PC-3 (cell line): ENCODE data around the gene ITSN1. TPM values are rescaled to one million over a fixed set of nuclear protein-coding genes. Genes with fewer than 3 reads are reported as not detected.

Experiments
- ATAC-seq: fragments of 200-7000 bp; cut with Tn5 transposase; 2 replicates; pipeline ENCODE4 v1.9.1; 2020; ENCODE audit warnings: mild to moderate bottlenecking, moderate library complexity
- BruUV-seq: library from RNA; stranded (reverse); fragments of 400-500 nt; replicated peaks from 2 replicates; lab custom pipeline; 2021; lab: Mats Ljungman, UMichigan
- CTCF ChIA-PET: fragments of 300-600 bp; sonication (Branson Sonifier 250); formaldehyde crosslinking; loops from one replicate; lab custom pipeline; 2022; ENCODE audit warnings: antibody characterized with exemption; lab: Charles Lee
- POLR2A ChIA-PET: fragments of 300-600 bp; sonication (Branson Sonifier 250); formaldehyde crosslinking; loops from one replicate; lab custom pipeline; 2022; ENCODE audit warnings: antibody characterized with exemption; ENCODE audit not compliant: unreplicated experiment; lab: Charles Lee
- DNase-seq: peaks from one replicate; pipeline ENCODE4 v3.0.0-alpha.2; 2015
- H2AFZ ChIP-seq: fragments of 300-600 bp; sonication (generic); 2 replicates; pipeline ENCODE4 v1.6.0; 2016; ENCODE audit warnings: antibody characterized with exemption, low read length
- H3F3A ChIP-seq: fragments of 300-600 bp; sonication (generic); one replicate; pipeline ENCODE4 v1.6.0; 2017; ENCODE audit warnings: antibody characterized with exemption, low read length, control low read depth, mild to moderate bottlenecking; ENCODE audit not compliant: unreplicated experiment
- H3K27ac ChIP-seq: fragments of 300-600 bp; sonication (generic); 2 replicates; pipeline ENCODE4 v1.5.1; 2016; ENCODE audit warnings: mild to moderate bottlenecking, low read length
- H3K27me3 ChIP-seq: fragments of 300-600 bp; sonication (generic); 2 replicates; pipeline ENCODE4 v1.6.1; 2016; ENCODE audit warnings: low read length, mixed read lengths
- H3K36me3 ChIP-seq: fragments of 300-600 bp; sonication (generic); 2 replicates; pipeline ENCODE4 v1.6.1; 2016; ENCODE audit warnings: low read depth, mixed run types, low read length, mixed read lengths
- H3K4me1 ChIP-seq: fragments of 300-600 bp; sonication (generic); 2 replicates; pipeline ENCODE4 v1.5.1; 2016; ENCODE audit warnings: low read length; ENCODE audit not compliant: insufficient read depth
- H3K4me2 ChIP-seq: fragments of 300-600 bp; sonication (generic); 2 replicates; pipeline ENCODE4 v1.6.0; 2016; ENCODE audit warnings: low read length
- H3K4me3 ChIP-seq: fragments of 300-600 bp; sonication (generic); 2 replicates; pipeline ENCODE4 v1.5.1; 2016; ENCODE audit warnings: mild to moderate bottlenecking, low read length, mixed read lengths
- H3K79me2 ChIP-seq: fragments of 300-600 bp; sonication (generic); 2 replicates; pipeline ENCODE4 v1.6.1; 2017; ENCODE audit warnings: low read length, mixed read lengths
- H3K9ac ChIP-seq: fragments of 300-600 bp; sonication (generic); 2 replicates; pipeline ENCODE4 v1.6.0; 2016; ENCODE audit warnings: mild to moderate bottlenecking, low read length
- H3K9me2 ChIP-seq: fragments of 300-600 bp; sonication (generic); replicated peaks from 2 replicates; pipeline ENCODE4 v1.6.1; 2016; ENCODE audit warnings: mixed run types, low read length, mixed read lengths
- H3K9me3 ChIP-seq: fragments of 300-600 bp; sonication (generic); 2 replicates; pipeline ENCODE4 v1.6.1; 2016; ENCODE audit warnings: low read length, mixed read lengths
- H4K20me1 ChIP-seq: fragments of 300-600 bp; sonication (generic); 2 replicates; pipeline ENCODE4 v1.6.1; 2016; ENCODE audit warnings: low read length, mixed read lengths
- EZH2 ChIP-seq: fragments of 300-600 bp; sonication (generic); IDR thresholded peaks from one replicate; pipeline ENCODE4 v1.6.1; 2017; ENCODE audit warnings: antibody characterized with exemption, mild to moderate bottlenecking, low read length; ENCODE audit not compliant: unreplicated experiment
- EZH2phosphoT487 ChIP-seq: fragments of 300-600 bp; sonication (generic); IDR thresholded peaks from 2 replicates; pipeline ENCODE4 v1.6.1; 2018; ENCODE audit warnings: mild to moderate bottlenecking, antibody characterized with exemption, low read length, borderline replicate concordance
- intact Hi-C: fragments of 100-400 bp; cut with micrococcal nuclease; formaldehyde crosslinking; loops from 2 replicates; pipeline ENCODE4 v1.9.0; 2023
- total RNA-seq: library from RNA; depleted of rRNA; stranded (reverse); fragments of >200 nt; gene quantifications from 2 replicates; pipeline ENCODE4 v1.2.3, GENCODE V29; 2014
- TF ChIP-seq, protein P1 (sequence below): fragments of 300-600 bp; sonication (generic); conservative IDR thresholded peaks from 2 replicates; pipeline ENCODE4 v1.5.1; 2017; ENCODE audit warnings: antibody characterized with exemption, low read depth, mild to moderate bottlenecking, low read length

The ITSN1 gene
- total RNA-seq, 1 experiment from 2014 or later: 45.6 TPM

DNA sequence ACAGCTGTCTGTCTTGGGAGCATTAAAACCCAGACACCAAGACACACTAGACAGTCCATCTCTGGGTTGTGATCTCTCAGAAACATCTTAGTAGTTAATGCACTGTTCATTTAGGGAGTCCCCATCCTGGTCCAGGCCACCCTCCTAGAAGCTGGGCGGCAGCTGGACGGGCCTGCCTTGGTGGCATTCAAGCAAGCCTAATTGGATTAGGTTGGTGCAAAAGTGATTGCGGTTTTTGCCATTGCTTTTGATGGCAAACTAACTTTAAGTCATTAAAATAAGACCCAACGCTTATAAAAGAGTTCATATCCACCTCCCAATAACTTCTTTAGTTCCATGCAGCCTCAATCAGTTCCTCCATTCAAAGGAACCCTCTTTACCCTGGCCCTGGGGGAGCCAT is 251.6 kb downstream of the ITSN1 start:
- ChIA-PET CTCF (no interaction called here), POLR2A (no interaction called here)
- H3K9me2 ChIP-seq: no peaks in the 10 kb centered on the region
- no peaks in the 10 kb centered on the region for H3K9me3 ChIP-seq
- no TSS peak for BruUV-seq
- no peak overlapping the region for H3K4me2 ChIP-seq
- no peaks in the 10 kb centered on the region for H3K36me3 ChIP-seq
- no peaks in the 10 kb centered on the region for H3K27me3 ChIP-seq
- H3F3A ChIP-seq: no peaks in the 10 kb centered on the region
- H4K20me1 ChIP-seq: no peaks in the 10 kb centered on the region
- TF ChIP-seq EZH2 (no peak), EZH2phosphoT487 (no peak)
- no peak overlapping the region for H3K4me3 ChIP-seq
- peaks cover 8% of the 10 kb centered on the region for H3K4me1 ChIP-seq
- no peak overlapping the region for H3K27ac ChIP-seq
- intact Hi-C loops: loop anchor here (1.0 to 2.0 kb wide), 4 partner anchors 93 to 289 kb away; partner anchors contain the start of gene CRYZL1
- ATAC-seq (no peak), DNase-seq (no peak)
- H2AFZ ChIP-seq: no peak overlapping the region
- H3K9ac ChIP-seq: no peak overlapping the region
- H3K79me2 ChIP-seq: no peaks in the 10 kb centered on the region

DNA sequence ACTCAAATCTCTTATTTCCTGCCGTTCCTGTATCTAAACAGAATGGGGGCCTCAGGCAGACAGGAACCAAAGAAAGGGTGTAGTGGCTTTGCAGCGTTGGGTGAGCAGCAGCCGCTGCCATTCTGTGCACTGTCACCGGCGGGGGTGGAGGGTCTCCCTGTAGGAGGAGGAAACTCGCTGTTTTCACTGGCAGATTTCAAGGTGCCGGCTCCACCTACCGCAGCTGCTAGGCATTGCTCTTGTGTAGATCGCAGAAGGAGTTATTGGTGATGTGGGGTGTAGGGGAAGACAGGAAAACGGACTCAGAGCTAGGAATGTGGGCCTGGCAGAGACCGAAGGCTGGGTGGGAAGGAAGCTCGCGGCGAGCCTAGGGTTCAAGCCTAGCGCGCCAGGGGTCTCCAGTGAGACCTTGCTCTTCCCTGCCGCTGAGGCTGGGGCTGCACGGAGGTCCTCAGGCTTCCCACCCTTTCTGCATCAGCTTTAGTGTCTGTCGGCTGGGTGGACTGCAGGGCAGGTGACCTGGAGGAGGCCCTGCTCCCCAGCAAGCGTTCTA is 252.5 kb downstream of the ITSN1 start:
- intact Hi-C loops: loop anchor here (1.0 to 2.0 kb wide), 4 partner anchors 94 to 290 kb away; partner anchors contain the start of gene CRYZL1
- no peaks in the 10 kb centered on the region for H3F3A ChIP-seq
- H3K27me3 ChIP-seq: no peaks in the 10 kb centered on the region
- H3K36me3 ChIP-seq: no peaks in the 10 kb centered on the region
- POLR2A ChIA-PET: interaction anchor here (0.6 kb wide), 1 partner anchor 439 kb away, joined by 15 read pairs; no protein-coding TSS in a partner anchor
- no peak overlapping the region for H3K9ac ChIP-seq
- peak overlapping the region; percentile 52 for H3K4me3 ChIP-seq
- no peaks in the 10 kb centered on the region for H3K79me2 ChIP-seq
- no peaks in the 10 kb centered on the region for H3K9me2 ChIP-seq
- CTCF ChIA-PET: interaction anchor here (0.6 to 1.1 kb wide), 10 partner anchors 29 to 636 kb away, joined by 3 to 5 read pairs (median 4); no protein-coding TSS in a partner anchor
- BruUV-seq: no TSS peak
- peaks cover 13% of the 10 kb centered on the region for H3K4me1 ChIP-seq
- peak overlapping the region; percentile 83 for H2AFZ ChIP-seq
- TF ChIP-seq, protein P1, sequence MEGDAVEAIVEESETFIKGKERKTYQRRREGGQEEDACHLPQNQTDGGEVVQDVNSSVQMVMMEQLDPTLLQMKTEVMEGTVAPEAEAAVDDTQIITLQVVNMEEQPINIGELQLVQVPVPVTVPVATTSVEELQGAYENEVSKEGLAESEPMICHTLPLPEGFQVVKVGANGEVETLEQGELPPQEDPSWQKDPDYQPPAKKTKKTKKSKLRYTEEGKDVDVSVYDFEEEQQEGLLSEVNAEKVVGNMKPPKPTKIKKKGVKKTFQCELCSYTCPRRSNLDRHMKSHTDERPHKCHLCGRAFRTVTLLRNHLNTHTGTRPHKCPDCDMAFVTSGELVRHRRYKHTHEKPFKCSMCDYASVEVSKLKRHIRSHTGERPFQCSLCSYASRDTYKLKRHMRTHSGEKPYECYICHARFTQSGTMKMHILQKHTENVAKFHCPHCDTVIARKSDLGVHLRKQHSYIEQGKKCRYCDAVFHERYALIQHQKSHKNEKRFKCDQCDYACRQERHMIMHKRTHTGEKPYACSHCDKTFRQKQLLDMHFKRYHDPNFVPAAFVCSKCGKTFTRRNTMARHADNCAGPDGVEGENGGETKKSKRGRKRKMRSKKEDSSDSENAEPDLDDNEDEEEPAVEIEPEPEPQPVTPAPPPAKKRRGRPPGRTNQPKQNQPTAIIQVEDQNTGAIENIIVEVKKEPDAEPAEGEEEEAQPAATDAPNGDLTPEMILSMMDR: peak; percentile 83
- no peak for TF ChIP-seq EZH2
- H3K4me2 ChIP-seq: peak overlapping the region; percentile 77
- no peaks in the 10 kb centered on the region for H3K9me3 ChIP-seq
- H4K20me1 ChIP-seq: no peaks in the 10 kb centered on the region
- no peak overlapping the region for H3K27ac ChIP-seq
- peak; percentile 95 for ATAC-seq
- peak; percentile 90 for DNase-seq

DNA sequence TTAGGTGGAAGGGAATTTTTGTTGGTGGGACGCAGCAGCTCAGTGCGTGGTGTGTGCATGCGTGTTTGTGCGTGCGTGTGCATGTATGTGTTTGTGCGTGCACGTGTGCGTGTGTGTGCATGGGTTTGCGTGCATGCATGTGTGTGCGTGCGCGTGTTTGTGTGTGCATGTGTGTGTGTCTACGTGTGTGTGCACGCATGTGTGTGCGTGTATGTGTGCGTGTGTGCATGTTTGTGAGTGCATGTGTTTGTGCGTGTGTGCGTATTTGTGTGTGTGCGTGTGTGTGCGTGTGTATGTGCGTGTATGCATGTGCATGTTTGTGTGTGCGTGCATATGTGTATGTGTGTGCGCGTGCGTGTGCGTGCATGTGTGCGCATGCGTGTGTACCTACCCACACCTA is 253.1 kb downstream of the ITSN1 start:
- peak overlapping the region; percentile 83 for H2AFZ ChIP-seq

More for the DNA sequence above, 253.1 kb downstream of the ITSN1 start:
- ChIA-PET CTCF (interaction anchor here (0.6 to 1.1 kb wide), 11 partner anchors 30 to 635 kb away, joined by 3 to 5 read pairs (median 4); no protein-coding TSS in a partner anchor), POLR2A (interaction anchor here (0.6 kb wide), 1 partner anchor 438 kb away, joined by 15 read pairs; no protein-coding TSS in a partner anchor)
- DNase-seq (no peak), ATAC-seq (no peak)
- H3K27me3 ChIP-seq: no peaks in the 10 kb centered on the region
- TF ChIP-seq, protein P1: no peak
- TF ChIP-seq EZH2phosphoT487 (no peak), EZH2 (no peak)
- no peaks in the 10 kb centered on the region for H3K36me3 ChIP-seq
- H4K20me1 ChIP-seq: no peaks in the 10 kb centered on the region
- H3K9ac ChIP-seq: no peak overlapping the region
- intact Hi-C loops: loop anchor here (2.0 kb wide), 1 partner anchor 135 kb away; no protein-coding TSS in a partner anchor
- H3K4me1 ChIP-seq: peaks cover 13% of the 10 kb centered on the region
- no peaks in the 10 kb centered on the region for H3K9me3 ChIP-seq
- no TSS peak for BruUV-seq
- H3F3A ChIP-seq: no peaks in the 10 kb centered on the region
- H3K27ac ChIP-seq: no peak overlapping the region
- H3K9me2 ChIP-seq: no peaks in the 10 kb centered on the region
- H3K79me2 ChIP-seq: no peaks in the 10 kb centered on the region
- peak overlapping the region; percentile 77 for H3K4me2 ChIP-seq
- H3K4me3 ChIP-seq: peak overlapping the region; percentile 49; the same call in 1 of the 2 replicates
